GM12864 (cell line): ENCODE results near the gene TBC1D16.

Experiments
- DNase-seq: peaks from one replicate; pipeline ENCODE4 v3.0.0-alpha.2; 2011; ENCODE audit warnings: low read depth
- H3K4me3 ChIP-seq: 2 replicates; pipeline ENCODE4 v1.5.1; 2011; ENCODE audit warnings: mild to moderate bottlenecking, low read depth, low read length, control low read depth
- TF ChIP-seq, protein P1 (sequence below): IDR thresholded peaks from 2 replicates; pipeline ENCODE4 v1.5.1; 2011; ENCODE audit warnings: low read depth, mild to moderate bottlenecking, moderate library complexity, low read length, control low read depth, inconsistent platforms; ENCODE audit errors: missing control alignments

Gene TBC1D16

DNA sequence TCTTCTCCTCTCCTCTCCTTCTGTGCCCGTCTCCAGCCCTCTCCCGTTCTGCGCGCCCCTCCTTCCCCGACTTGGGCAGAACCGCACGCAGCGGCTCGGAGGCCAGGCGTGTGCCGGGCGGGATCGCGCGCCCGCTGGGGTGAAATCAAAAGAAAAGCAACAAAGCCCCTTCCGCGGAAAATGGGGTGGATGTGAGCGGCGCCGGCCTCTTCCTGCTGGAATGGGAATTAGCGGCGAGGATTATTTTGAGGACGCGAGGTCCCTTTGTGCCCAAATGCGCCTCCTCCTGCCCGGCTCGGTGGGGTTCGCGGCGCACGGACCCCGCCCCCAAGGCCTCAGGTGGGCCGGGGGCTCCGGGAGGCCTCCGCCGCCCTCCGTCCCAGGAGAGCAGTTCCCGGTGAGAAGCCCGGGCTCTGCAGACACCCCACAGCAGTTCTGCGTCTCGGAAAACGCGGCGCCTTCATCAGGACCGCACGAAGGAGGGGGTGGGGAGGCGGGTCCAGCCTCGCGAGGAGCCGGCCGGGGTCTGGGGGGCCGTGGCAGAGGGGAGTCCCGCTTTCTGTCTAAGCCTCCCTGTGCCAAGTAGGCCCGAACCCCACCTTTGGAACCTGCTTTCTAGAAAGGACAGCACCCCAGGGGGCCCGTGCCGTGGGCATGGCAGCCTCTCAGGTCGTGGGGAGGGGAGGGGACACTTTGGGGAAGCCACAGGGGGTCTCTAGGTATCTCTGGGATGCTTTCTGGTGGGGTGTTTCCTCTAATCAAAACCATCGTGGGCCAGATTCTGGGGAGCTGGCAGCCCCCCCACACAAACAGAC lies 105.4 kb downstream of the TBC1D16 start:
- no peak for DNase-seq
- no peak overlapping the region for H3K4me3 ChIP-seq
- TF ChIP-seq, protein P1, sequence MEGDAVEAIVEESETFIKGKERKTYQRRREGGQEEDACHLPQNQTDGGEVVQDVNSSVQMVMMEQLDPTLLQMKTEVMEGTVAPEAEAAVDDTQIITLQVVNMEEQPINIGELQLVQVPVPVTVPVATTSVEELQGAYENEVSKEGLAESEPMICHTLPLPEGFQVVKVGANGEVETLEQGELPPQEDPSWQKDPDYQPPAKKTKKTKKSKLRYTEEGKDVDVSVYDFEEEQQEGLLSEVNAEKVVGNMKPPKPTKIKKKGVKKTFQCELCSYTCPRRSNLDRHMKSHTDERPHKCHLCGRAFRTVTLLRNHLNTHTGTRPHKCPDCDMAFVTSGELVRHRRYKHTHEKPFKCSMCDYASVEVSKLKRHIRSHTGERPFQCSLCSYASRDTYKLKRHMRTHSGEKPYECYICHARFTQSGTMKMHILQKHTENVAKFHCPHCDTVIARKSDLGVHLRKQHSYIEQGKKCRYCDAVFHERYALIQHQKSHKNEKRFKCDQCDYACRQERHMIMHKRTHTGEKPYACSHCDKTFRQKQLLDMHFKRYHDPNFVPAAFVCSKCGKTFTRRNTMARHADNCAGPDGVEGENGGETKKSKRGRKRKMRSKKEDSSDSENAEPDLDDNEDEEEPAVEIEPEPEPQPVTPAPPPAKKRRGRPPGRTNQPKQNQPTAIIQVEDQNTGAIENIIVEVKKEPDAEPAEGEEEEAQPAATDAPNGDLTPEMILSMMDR = no peak

DNA sequence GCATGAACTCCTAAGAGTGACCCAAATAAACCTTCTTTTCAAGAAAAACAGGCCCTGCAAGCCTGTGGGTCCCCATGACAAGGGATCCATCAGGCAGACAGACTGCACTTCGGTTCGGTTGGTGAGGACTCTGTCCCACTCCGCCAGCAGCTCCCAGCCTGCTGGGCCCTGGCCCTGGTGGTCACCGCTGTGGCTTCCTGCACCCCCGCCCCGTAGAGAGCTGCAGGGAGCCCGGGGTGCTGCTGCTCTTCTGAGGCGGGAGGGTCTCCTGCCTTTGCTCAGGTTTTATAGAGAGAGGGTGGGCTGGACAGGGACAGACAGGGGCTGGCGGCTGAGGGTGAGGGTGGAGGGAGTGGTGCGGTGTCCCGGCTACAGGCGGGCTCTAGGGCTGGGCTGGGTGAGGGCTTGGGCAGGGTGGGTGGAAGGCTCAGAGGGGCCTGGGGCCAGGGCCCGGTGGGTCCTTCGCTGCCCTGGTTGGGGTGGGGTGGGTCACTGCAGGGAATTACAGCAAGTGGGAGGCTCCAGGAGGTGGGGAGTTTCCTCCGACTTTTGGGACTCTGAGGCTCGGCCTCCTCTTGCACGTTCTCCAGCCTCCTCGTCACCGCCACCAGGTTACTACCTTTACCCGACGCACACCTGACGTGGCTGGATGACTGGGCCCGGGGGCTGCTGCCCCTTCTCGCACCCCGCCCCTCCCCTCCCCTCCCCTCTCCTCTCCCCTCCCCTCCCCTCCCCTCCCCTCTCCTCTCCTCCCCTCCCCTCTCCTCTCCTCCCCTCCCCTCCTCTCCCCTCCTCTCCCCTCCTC lies 106.2 kb downstream of the TBC1D16 start:
- TF ChIP-seq, protein P1 = no peak
- no peak overlapping the region for H3K4me3 ChIP-seq
- DNase-seq = no peak

DNA sequence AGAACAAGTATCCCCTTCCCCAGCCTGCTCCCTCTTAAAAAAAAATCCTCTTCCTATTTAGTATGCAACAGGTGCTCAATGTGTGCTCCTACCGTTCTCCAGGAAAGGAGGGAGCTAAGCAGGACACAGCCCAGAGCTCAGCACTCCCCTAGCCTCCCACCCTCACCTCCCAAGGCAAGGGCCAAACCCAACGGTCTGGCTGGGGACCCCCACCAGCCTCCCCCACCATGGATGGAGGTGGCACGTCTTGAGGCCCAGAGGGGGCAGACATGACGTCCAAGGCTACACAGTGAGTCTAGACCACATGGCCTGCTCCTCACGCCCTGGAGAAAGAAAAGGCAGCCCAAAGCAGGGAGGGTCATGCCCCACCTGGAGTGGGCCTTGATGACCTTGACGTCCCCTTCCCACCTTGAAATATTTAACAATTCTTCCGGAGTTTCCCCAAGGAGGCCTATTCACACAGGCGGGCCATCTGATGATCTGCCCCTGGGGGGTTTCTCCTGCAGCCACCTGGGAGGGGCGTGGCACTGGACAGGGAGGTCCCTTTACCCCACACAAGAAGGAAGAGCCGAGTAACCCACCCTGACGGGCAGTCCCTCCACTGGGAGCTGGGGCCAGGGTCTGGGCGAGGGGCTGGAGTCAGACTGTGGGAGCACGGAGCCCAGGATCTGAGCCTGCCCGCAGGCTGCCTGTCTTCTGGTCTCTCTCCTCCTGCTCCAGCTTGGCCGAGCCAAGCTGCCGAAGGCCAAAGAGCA lies 107.0 kb downstream of the TBC1D16 start:
- TF ChIP-seq, protein P1 = no peak
- no peak for DNase-seq
- H3K4me3 ChIP-seq = no peak overlapping the region

DNA sequence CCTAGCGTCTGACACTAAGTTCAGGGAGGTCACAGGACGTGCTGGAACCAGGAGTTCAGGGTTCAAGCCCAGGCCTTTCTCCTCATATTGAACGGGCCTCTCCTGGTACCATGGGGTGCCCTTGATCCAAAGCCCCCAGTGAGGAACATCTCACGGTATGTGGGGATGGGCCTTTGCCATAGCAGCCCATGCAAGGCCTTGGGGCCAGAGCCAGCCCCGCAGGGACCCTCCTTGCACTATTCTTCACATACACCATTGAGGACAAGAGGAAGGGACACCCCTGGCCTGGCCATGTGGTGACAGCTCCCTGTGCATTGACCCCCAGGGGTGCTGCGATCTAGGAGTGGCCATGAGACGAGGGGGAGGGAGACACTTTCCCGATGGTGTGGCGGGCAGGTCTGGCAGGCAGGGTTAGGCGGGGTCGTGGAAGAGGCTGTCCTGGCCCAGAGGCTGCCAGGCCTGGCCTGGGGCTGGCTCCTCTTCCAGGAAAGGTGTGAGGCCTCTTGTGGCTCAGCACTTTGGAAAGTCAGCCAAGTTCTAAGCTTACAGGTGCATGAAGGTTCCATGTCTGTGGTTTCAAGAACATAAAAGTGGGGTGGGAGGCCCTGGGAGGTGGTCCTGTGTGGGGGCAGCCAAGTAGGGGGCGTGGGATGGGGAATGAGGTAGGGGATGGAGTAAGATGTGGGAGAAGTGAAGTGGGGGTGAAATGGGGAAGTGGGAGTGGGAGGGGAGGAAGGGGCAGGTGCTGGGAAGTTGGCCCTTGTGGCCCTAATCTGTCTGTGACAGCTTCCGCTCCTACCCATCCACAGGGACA lies 107.8 kb downstream of the TBC1D16 start:
- TF ChIP-seq, protein P1 = no peak
- DNase-seq = no peak
- no peak overlapping the region for H3K4me3 ChIP-seq

DNA sequence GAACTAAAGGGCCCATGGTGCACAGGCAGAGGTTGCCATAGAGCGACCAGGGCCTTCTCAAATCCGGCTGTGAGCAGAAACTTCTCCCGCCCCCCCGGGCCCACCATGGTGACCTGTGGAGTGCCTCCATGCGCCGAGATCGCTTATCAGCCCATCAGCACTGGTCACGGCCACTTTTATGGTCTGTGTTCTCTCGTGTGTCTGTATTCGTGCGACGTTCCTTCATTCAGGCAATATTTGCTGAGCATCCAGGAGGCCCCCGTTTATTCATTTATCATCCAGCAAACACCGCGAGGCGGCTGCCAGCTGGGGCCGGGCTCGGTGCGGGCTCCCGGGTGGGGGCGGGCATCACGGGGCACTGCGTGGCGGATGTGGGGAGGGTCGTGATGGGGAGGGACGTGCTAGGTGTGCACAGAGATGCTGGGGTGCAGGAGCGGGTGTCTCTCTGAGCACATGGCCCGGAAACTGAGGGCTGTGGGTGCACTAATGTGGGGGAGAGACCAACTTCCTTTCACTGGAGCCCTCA lies 108.5 kb downstream of the TBC1D16 start:
- TF ChIP-seq, protein P1 = no peak
- no peak for DNase-seq

DNA sequence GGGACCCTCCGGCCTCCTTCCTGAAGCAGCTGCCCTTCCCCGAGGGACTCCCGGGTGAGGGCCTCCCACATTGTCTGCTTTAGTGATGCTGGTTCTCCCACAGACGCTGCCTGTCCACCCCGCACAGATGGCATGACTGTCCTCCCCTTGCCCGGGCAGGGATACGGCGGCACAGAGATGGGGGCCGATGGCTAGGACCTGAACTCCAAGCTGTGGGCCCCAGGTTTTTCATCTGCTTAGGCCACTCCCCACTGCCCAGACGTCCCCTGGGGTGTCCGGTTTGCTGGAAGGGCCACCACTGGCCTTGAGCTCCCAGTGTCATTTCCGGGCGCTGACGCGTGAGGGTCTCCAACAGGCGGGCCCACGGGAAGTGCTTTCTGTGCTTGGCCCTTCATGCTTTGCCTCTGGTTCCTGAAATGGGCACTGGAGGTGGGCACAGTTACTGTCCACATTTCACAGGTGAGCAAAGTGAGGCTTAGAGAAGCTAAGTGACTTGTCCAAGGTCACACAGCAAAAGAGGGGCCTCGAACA lies 109.0 kb downstream of the TBC1D16 start:
- no peak for DNase-seq
- TF ChIP-seq, protein P1 = no peak

More for the DNA sequence above, 108.5 kb downstream of the TBC1D16 start:
- no peak overlapping the region for H3K4me3 ChIP-seq

More for the DNA sequence above, 109.0 kb downstream of the TBC1D16 start:
- H3K4me3 ChIP-seq = no peak overlapping the region
